WTC11 (cell line): ENCODE data around the gene RAPH1. TPM values are rescaled to one million over a fixed set of nuclear protein-coding genes. Genes with fewer than 3 reads are reported as not detected.

ENCODE experiments used
- ATAC-seq: fragments of 200-7000 bp; cut with Tn5 transposase; 2 replicates; pipeline ENCODE4 v1.10.0; 2021; ENCODE audit warnings: mild to moderate bottlenecking, moderate library complexity
- CTCF ChIA-PET: fragments of 300-600 bp; sonication (Branson Sonifier 250); formaldehyde crosslinking; loops from one replicate; lab custom pipeline; 2021; ENCODE audit warnings: antibody characterized with exemption; lab: Charles Lee
- POLR2A ChIA-PET: fragments of 350-600 bp; sonication (Branson Sonifier 250); formaldehyde crosslinking; loops from one replicate; lab custom pipeline; 2021; ENCODE audit warnings: antibody characterized with exemption; lab: Charles Lee
- DNase-seq: peaks from one replicate; pipeline ENCODE4 v3.0.0; 2021; ENCODE audit warnings: low spot score
- H3K27ac Mint-ChIP-seq: 2 replicates; pipeline ENCODE4 v1.8.0; 2021; ENCODE audit warnings: mixed read lengths
- H3K27me3 Mint-ChIP-seq: 2 replicates; pipeline ENCODE4 v1.8.0; 2021; ENCODE audit warnings: low read depth, mild to moderate bottlenecking, moderate library complexity, mixed read lengths
- H3K36me3 Mint-ChIP-seq: 2 replicates; pipeline ENCODE4 v1.8.0; 2021; ENCODE audit warnings: mixed read lengths
- H3K4me1 Mint-ChIP-seq: 2 replicates; pipeline ENCODE4 v1.8.0; 2022; ENCODE audit warnings: mixed read lengths
- H3K4me3 Mint-ChIP-seq: 2 replicates; pipeline ENCODE4 v1.8.0; 2021; ENCODE audit warnings: mild to moderate bottlenecking, moderate library complexity, mixed read lengths
- H3K9me3 Mint-ChIP-seq: 2 replicates; pipeline ENCODE4 v1.8.0; 2021; ENCODE audit warnings: mixed read lengths
- ATF1 ChIP-seq: sonication (generic); formaldehyde crosslinking; IDR thresholded peaks from 2 replicates; pipeline ENCODE4 v1.8.1; 2023; ENCODE audit warnings: mild to moderate bottlenecking, moderate library complexity, missing genetic modification reagents
- CDX4 ChIP-seq: fragments of 250-450 bp; sonication (Bioruptor Pico); IDR thresholded peaks from 2 replicates; pipeline ENCODE4 v1.9.0; 2021; ENCODE audit warnings: moderate library complexity, mild to moderate bottlenecking, inconsistent platforms, borderline replicate concordance
- ELF4 ChIP-seq: sonication (generic); formaldehyde crosslinking; IDR thresholded peaks from 2 replicates; pipeline ENCODE4 v1.8.1; 2022; ENCODE audit warnings: low read depth, mild to moderate bottlenecking, moderate library complexity, missing genetic modification reagents
- FOXJ3 ChIP-seq: sonication (generic); formaldehyde crosslinking; IDR thresholded peaks from 2 replicates; pipeline ENCODE4 v1.9.0; 2021; ENCODE audit warnings: missing genetic modification reagents, mild to moderate bottlenecking, borderline replicate concordance
- GRHL2 ChIP-seq: fragments of 250-450 bp; sonication (Bioruptor Pico); IDR thresholded peaks from 2 replicates; pipeline ENCODE4 v1.8.0; 2022; ENCODE audit warnings: mild to moderate bottlenecking, moderate library complexity; ENCODE audit not compliant: insufficient replicate concordance, severe bottlenecking
- GTF2I ChIP-seq: fragments of 250-450 bp; sonication (Bioruptor Pico); conservative IDR thresholded peaks from 2 replicates; pipeline ENCODE4 v1.4.0; 2021; ENCODE audit warnings: mild to moderate bottlenecking
- HMGXB4 ChIP-seq: sonication (generic); formaldehyde crosslinking; IDR thresholded peaks from 2 replicates; pipeline ENCODE4 v1.8.1; 2023; ENCODE audit warnings: mild to moderate bottlenecking, moderate library complexity, missing genetic modification reagents
- IRF1 ChIP-seq: sonication (generic); formaldehyde crosslinking; IDR thresholded peaks from 2 replicates; pipeline ENCODE4 v1.8.0; 2023; ENCODE audit warnings: missing genetic modification reagents
- JUN ChIP-seq: sonication (generic); formaldehyde crosslinking; IDR thresholded peaks from 2 replicates; pipeline ENCODE4 v1.8.0; 2023; ENCODE audit warnings: mild to moderate bottlenecking, missing genetic modification reagents
- NR3C1 ChIP-seq: sonication (generic); formaldehyde crosslinking; conservative IDR thresholded peaks from 2 replicates; pipeline ENCODE4 v1.8.1; 2023; ENCODE audit warnings: low read depth, mild to moderate bottlenecking, missing genetic modification reagents
- PREB ChIP-seq: sonication (generic); formaldehyde crosslinking; IDR thresholded peaks from 2 replicates; pipeline ENCODE4 v1.8.1; 2022; ENCODE audit warnings: mild to moderate bottlenecking, missing genetic modification reagents, moderate library complexity, borderline replicate concordance
- ZBTB43 ChIP-seq: sonication (generic); formaldehyde crosslinking; IDR thresholded peaks from 2 replicates; pipeline ENCODE4 v1.8.1; 2023; ENCODE audit warnings: mild to moderate bottlenecking, missing genetic modification reagents
- ZMAT4 ChIP-seq: fragments of 250-450 bp; sonication (Bioruptor Pico); IDR thresholded peaks from 2 replicates; pipeline ENCODE4 v1.9.0; 2021; ENCODE audit warnings: mild to moderate bottlenecking
- ZNF219 ChIP-seq: sonication (generic); formaldehyde crosslinking; IDR thresholded peaks from 2 replicates; pipeline ENCODE4 v1.8.0; 2023; ENCODE audit warnings: missing genetic modification reagents, mild to moderate bottlenecking, borderline replicate concordance
- ZNF232 ChIP-seq: sonication (generic); formaldehyde crosslinking; IDR thresholded peaks from 2 replicates; pipeline ENCODE4 v1.8.0; 2022; ENCODE audit warnings: mild to moderate bottlenecking, missing genetic modification reagents
- ZNF281 ChIP-seq: sonication (generic); formaldehyde crosslinking; IDR thresholded peaks from 2 replicates; pipeline ENCODE4 v1.8.0; 2023; ENCODE audit warnings: mild to moderate bottlenecking, missing genetic modification reagents
- ZNF317 ChIP-seq: sonication (generic); formaldehyde crosslinking; IDR thresholded peaks from 2 replicates; pipeline ENCODE4 v1.8.1; 2023; ENCODE audit warnings: low read depth, mild to moderate bottlenecking, moderate library complexity, missing genetic modification reagents, borderline replicate concordance
- ZNF396 ChIP-seq: fragments of 250-450 bp; sonication (Bioruptor Pico); IDR thresholded peaks from 2 replicates; pipeline ENCODE4 v1.8.0; 2021; ENCODE audit warnings: mild to moderate bottlenecking, moderate library complexity, borderline replicate concordance
- ZNF416 ChIP-seq: fragments of 250-450 bp; sonication (Bioruptor Pico); IDR thresholded peaks from 2 replicates; pipeline ENCODE4 v1.9.0; 2021; ENCODE audit warnings: mild to moderate bottlenecking, inconsistent platforms
- ZNF425 ChIP-seq: fragments of 250-450 bp; sonication (Bioruptor Pico); conservative IDR thresholded peaks from 2 replicates; pipeline ENCODE4 v1.9.0; 2021; ENCODE audit warnings: mild to moderate bottlenecking
- total RNA-seq: library from RNA; stranded (reverse); gene quantifications from 3 replicates; pipeline ENCODE4 v1.2.3, GENCODE V29; 2021

RAPH1 gene
- total RNA-seq, 1 experiment from 2014 or later: 24.6 TPM

- ChIA-PET CTCF (interaction anchor here (0.7 to 1.4 kb wide), 2 partner anchors 81 to 289 kb away, joined by 3 to 4 read pairs; no protein-coding TSS in a partner anchor), POLR2A (interaction anchor here (0.6 kb wide), 1 partner anchor 1685 kb away, joined by 3 read pairs; no protein-coding TSS in a partner anchor)
- peak overlapping the region; percentile 0; the same call in 1 of the 2 replicates for H3K27ac Mint-ChIP-seq
- TF ChIP-seq IRF1 (no peak), ZNF416 (CRISPR knock-in tag) (no peak), NR3C1 (CRISPR knock-in tag) (no peak), ZNF219 (no peak), ZBTB43 (CRISPR knock-in tag) (no peak), ELF4 (CRISPR knock-in tag) (no peak), JUN (no peak), ZMAT4 (CRISPR knock-in tag) (no peak), ZNF396 (CRISPR knock-in tag) (no peak), ZNF425 (CRISPR knock-in tag) (no peak), PREB (CRISPR knock-in tag) (no peak), CDX4 (CRISPR knock-in tag) (no peak), ZNF232 (CRISPR knock-in tag) (no peak), ATF1 (CRISPR knock-in tag) (no peak)
- no peak for DNase-seq
- H3K27me3 Mint-ChIP-seq: peaks cover 25% of the 10 kb centered on the region
- H3K9me3 Mint-ChIP-seq: peaks cover 17% of the 10 kb centered on the region
- peaks cover 8% of the 10 kb centered on the region for H3K36me3 Mint-ChIP-seq
- ATAC-seq: no peak
- H3K4me1 Mint-ChIP-seq: peaks cover 32% of the 10 kb centered on the region
- H3K4me3 Mint-ChIP-seq: peak overlapping the region; percentile 76
Observed at GRCh38 chr2:203533676-203534591, 1.2 kb downstream of the RAPH1 start.

GRCh38 chr2:203532957-203533658 is 2.0 kb downstream of the RAPH1 start:
- ChIA-PET CTCF (interaction anchor here (1.4 kb wide), 1 partner anchor 82 kb away, joined by 4 read pairs; no protein-coding TSS in a partner anchor), POLR2A (no interaction called here)
- Mint-ChIP-seq H3K9me3 (peaks cover 9% of the 10 kb centered on the region), H3K36me3 (peaks cover 4% of the 10 kb centered on the region), H3K27me3 (peaks cover 25% of the 10 kb centered on the region)
- no peak for DNase-seq
- TF ChIP-seq FOXJ3 (CRISPR knock-in tag) (no peak), GRHL2 (no peak), ZNF281 (CRISPR knock-in tag) (no peak), NR3C1 (CRISPR knock-in tag) (no peak), HMGXB4 (CRISPR knock-in tag) (no peak), ZNF317 (CRISPR knock-in tag) (no peak), GTF2I (CRISPR knock-in tag) (no peak)
- TF ChIP-seq, all 79 proteins: peak for 0
- ATAC-seq: no peak
- peak overlapping the region; percentile 76 for H3K4me3 Mint-ChIP-seq
- H3K27ac Mint-ChIP-seq: no peak overlapping the region
- peaks cover 32% of the 10 kb centered on the region for H3K4me1 Mint-ChIP-seq
